ENCODE results near the gene DOCK7. TPM values are rescaled to one million over a fixed set of nuclear protein-coding genes. Genes with fewer than 3 reads are reported as not detected.

Gene DOCK7
- total RNA-seq, 1 experiment from 2014 or later, result 70.1 TPM

DNA sequence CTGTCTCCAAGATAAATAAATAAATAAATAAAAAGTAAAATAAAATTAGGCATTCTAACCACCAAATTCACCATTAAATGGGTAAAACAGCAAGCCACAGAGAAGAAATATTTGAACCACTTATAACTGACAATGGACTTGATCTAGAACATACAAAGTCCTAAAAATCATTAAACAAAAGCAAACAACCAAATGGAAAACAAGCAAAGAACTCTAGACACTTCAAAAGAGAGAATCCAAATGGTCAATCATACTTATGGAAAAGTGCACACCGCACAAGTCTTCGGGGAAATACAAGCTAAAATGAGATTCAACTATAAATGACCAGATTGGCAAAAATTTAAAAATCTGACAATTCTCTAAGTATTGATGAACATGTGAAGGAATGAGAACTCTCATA, 164.3 kb downstream of the DOCK7 start:
- Histone ChIP-seq H3F3A (ENCODE audit: low read length, unreplicated experiment) (no peaks in the 10 kb centered on the region), H3K9ac (ENCODE audit: low read length) (no peak overlapping the region), H3K9me2 (replicated peaks; ENCODE audit: low read length) (no peaks in the 10 kb centered on the region), H3K27ac (ENCODE audit: low read length) (no peak overlapping the region), H3K4me3 (ENCODE audit: low read length) (no peak overlapping the region), H3K4me1 (ENCODE audit: insufficient read depth, low read length) (no peaks in the 10 kb centered on the region), H3K4me2 (ENCODE audit: low read length) (no peak overlapping the region), H3K36me3 (ENCODE audit: low read depth, low read length) (no peaks in the 10 kb centered on the region), H4K20me1 (ENCODE audit: low read length) (no peaks in the 10 kb centered on the region), H3K79me2 (ENCODE audit: low read length) (no peaks in the 10 kb centered on the region), H3K9me3 (ENCODE audit: low read length) (no peaks in the 10 kb centered on the region), H2AFZ (ENCODE audit: low read length) (no peak overlapping the region), H3K27me3 (ENCODE audit: low read length) (no peaks in the 10 kb centered on the region)
- BruUV-seq (replicated peaks), result no TSS peak
- ATAC-seq (no peak), DNase-seq (no peak)
- POLR2A ChIA-PET (ENCODE audit: unreplicated experiment), result no interaction called here
- TF ChIP-seq EZH2 (IDR thresholded peaks at IDR 0.05; ENCODE audit: low read length, unreplicated experiment), result no peak
- no peak for TF ChIP-seq CTCF (conservative IDR thresholded peaks at IDR 0.05; ENCODE audit: low read depth, low read length)
- no peak for TF ChIP-seq EZH2phosphoT487 (IDR thresholded peaks at IDR 0.05; ENCODE audit: borderline replicate concordance, low read length)
- intact Hi-C loops (cut with micrococcal nuclease), result no loop called here
- CTCF ChIA-PET, result no interaction called here

DNA sequence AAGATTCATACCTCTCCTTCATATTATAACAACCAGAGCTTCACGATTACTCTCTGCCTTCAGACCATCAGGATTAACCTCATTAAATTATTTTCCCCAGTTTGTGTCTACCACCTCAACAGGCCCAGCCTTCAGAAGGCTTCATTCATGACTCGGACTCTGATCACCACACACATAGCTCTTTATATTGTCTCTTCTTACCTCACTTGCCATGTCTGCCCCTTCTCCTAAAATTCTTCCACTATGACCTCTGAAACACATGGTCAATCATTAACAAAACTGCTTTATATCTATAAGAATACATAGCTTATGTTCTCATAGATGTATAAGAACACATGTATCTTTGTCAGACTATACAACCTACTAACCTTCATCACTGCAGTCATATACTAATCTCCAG, 171.6 kb downstream of the DOCK7 start:
- no peak overlapping the region for H3K4me2 ChIP-seq (ENCODE audit: low read length)
- CTCF ChIA-PET, result no interaction called here

More for the DNA sequence above, 171.6 kb downstream of the DOCK7 start:
- intact Hi-C loops (cut with micrococcal nuclease), result no loop called here
- BruUV-seq (replicated peaks), result no TSS peak
- POLR2A ChIA-PET (ENCODE audit: unreplicated experiment), result no interaction called here
- H3K9me2 ChIP-seq (replicated peaks; ENCODE audit: low read length), result no peaks in the 10 kb centered on the region
- no peaks in the 10 kb centered on the region for H3K4me1 ChIP-seq (ENCODE audit: insufficient read depth, low read length)
- H3K9ac ChIP-seq (ENCODE audit: low read length), result no peak overlapping the region
- no peaks in the 10 kb centered on the region for H3K27me3 ChIP-seq (ENCODE audit: low read length)
- no peak for ATAC-seq
- no peaks in the 10 kb centered on the region for H3K9me3 ChIP-seq (ENCODE audit: low read length)
- no peak overlapping the region for H2AFZ ChIP-seq (ENCODE audit: low read length)
- no peak for TF ChIP-seq CTCF (conservative IDR thresholded peaks at IDR 0.05; ENCODE audit: low read depth, low read length)
- TF ChIP-seq EZH2phosphoT487 (IDR thresholded peaks at IDR 0.05; ENCODE audit: borderline replicate concordance, low read length), result no peak
- no peak overlapping the region for H3K27ac ChIP-seq (ENCODE audit: low read length)
- H3F3A ChIP-seq (ENCODE audit: low read length, unreplicated experiment), result no peaks in the 10 kb centered on the region
- no peaks in the 10 kb centered on the region for H4K20me1 ChIP-seq (ENCODE audit: low read length)
- no peaks in the 10 kb centered on the region for H3K36me3 ChIP-seq (ENCODE audit: low read depth, low read length)
- H3K79me2 ChIP-seq (ENCODE audit: low read length), result no peaks in the 10 kb centered on the region
- no peak for DNase-seq
- no peak overlapping the region for H3K4me3 ChIP-seq (ENCODE audit: low read length)
